T-cell (primary cell): ENCODE measurements around the gene ENDOV. TPM values are rescaled to one million over a fixed set of nuclear protein-coding genes. Genes with fewer than 3 reads are reported as not detected.

Experiments
- ATAC-seq, 4 experiments: fragments of 200-7000 bp in 3 of 4; fragments of 150-1000 bp in 1 of 4; cut with Tn5 transposase; replicated peaks in 1 of 4; 1 replicate in 3 of 4; 2 replicates in 1 of 4; pipeline ENCODE4 v1.10.0; 2021; ENCODE audit warnings: moderate library complexity in 3 of 4, mild to moderate bottlenecking in 2 of 4, moderate number of reproducible peaks in 1 of 4
- CTCF ChIA-PET, 2 donors: fragments of 300-600 bp; sonication (Branson Sonifier 250); formaldehyde crosslinking; loops; one replicate each; lab custom pipeline; 2022; ENCODE audit warnings: antibody characterized with exemption in 2 of 2; lab: Charles Lee
- POLR2A ChIA-PET, 2 donors: fragments of 300-600 bp; sonication (Branson Sonifier 250); formaldehyde crosslinking; loops; one replicate each; lab custom pipeline; 2022; ENCODE audit warnings: antibody characterized with exemption in 2 of 2; lab: Charles Lee
- DNase-seq, 35 experiments: peaks; one replicate each; pipeline versions ENCODE4 v3.0.0 to v3.0.0-alpha.2; 2013 to 2023
- H3K27ac ChIP-seq: one replicate; pipeline ENCODE4 v1.5.1; 2013; ENCODE audit warnings: low read length
- H3K27me3 ChIP-seq, 2 experiments: replicated peaks in 1 of 2; 1 replicate in 1 of 2; 2 replicates in 1 of 2; pipeline versions ENCODE4 v1.6.1 to v1.7.0; 2013; ENCODE audit warnings: low read length in 1 of 2, mixed read lengths in 1 of 2; ENCODE audit not compliant: control insufficient read depth in 2 of 2, insufficient read depth in 2 of 2; ENCODE audit errors: extremely low read depth in 1 of 2
- H3K36me3 ChIP-seq, 2 donors: 1 replicate in 1 of 2; 2 replicates in 1 of 2; pipeline versions ENCODE4 v1.6.1 to v1.7.0; 2013; ENCODE audit warnings: low read length in 1 of 2; ENCODE audit not compliant: control insufficient read depth in 2 of 2, insufficient read depth in 1 of 2; ENCODE audit errors: extremely low read depth in 1 of 2
- H3K4me1 ChIP-seq, 2 experiments: 1 replicate in 1 of 2; 2 replicates in 1 of 2; pipeline versions ENCODE4 v1.6.1 to v1.7.0; 2013; ENCODE audit warnings: low read length in 2 of 2, mixed read lengths in 1 of 2; ENCODE audit not compliant: insufficient read depth in 2 of 2, control insufficient read depth in 1 of 2; ENCODE audit errors: extremely low read depth in 1 of 2
- H3K4me3 ChIP-seq, 2 donors: 1 replicate in 1 of 2; 2 replicates in 1 of 2; pipeline versions ENCODE4 v1.5.1 to v1.7.0; 2013; ENCODE audit warnings: mild to moderate bottlenecking in 2 of 2, low read length in 1 of 2, moderate library complexity in 1 of 2; ENCODE audit not compliant: control insufficient read depth in 1 of 2; ENCODE audit errors: extremely low read depth in 1 of 2
- H3K9me3 ChIP-seq: 2 replicates; pipeline ENCODE4 v1.7.0; 2013
- H3K27ac Mint-ChIP-seq, 2 donors: one replicate each; pipeline ENCODE4 v1.8.0; 2020 to 2021; ENCODE audit warnings: mild to moderate bottlenecking in 2 of 2, mixed read lengths in 2 of 2
- H3K27me3 Mint-ChIP-seq, 2 donors: one replicate each; pipeline ENCODE4 v1.8.0; 2021 to 2022; ENCODE audit warnings: mixed read lengths in 2 of 2
- H3K36me3 Mint-ChIP-seq: one replicate; pipeline ENCODE4 v1.8.0; 2021; ENCODE audit warnings: mixed read lengths
- H3K4me1 Mint-ChIP-seq, 3 donors: one replicate each; pipeline ENCODE4 v1.8.0; 2020 to 2022; ENCODE audit warnings: mixed read lengths in 3 of 3, mild to moderate bottlenecking in 1 of 3
- H3K4me3 Mint-ChIP-seq, 3 donors: one replicate each; pipeline ENCODE4 v1.8.0; 2020 to 2022; ENCODE audit warnings: mild to moderate bottlenecking in 3 of 3, mixed read lengths in 3 of 3, moderate library complexity in 3 of 3
- H3K9me3 Mint-ChIP-seq, 3 donors: one replicate each; pipeline ENCODE4 v1.8.0; 2020 to 2022; ENCODE audit warnings: mixed read lengths in 3 of 3
- whole genome bisulfite sequencing: methylation state at CpG from one replicate; pipeline ENCODE4 v1.1.5; 2013; ENCODE audit warnings: missing lambda C conversion rate; ENCODE audit not compliant: insufficient coverage; 5-methylcytosine and 5-hydroxymethylcytosine counted together
- total RNA-seq, 35 experiments: library from RNA in 6 of 35; stranded (reverse) in 6 of 35; fragments of 120-200 nt in 1 of 35; gene quantifications; one replicate each; pipeline versions ENCODE4 v1.2.1 to v1.2.4 and lab custom pipeline; 2013 to 2026

The ENDOV gene
- total RNA-seq, 5 donors from 2014 or later (not counting 1 experiment from before 2014, with no cell fraction given) = 17.1 to 22.2 (median 21.1) TPM

- no peak for DNase-seq
- peaks cover 0 to 3% of the 10 kb centered on the region in 2 experiments for H3K4me1 ChIP-seq
- Mint-ChIP-seq H3K36me3 (peaks cover 75% of the 10 kb centered on the region), H3K9me3 (no peaks in the 10 kb centered on the region), H3K4me1 (peaks cover 0 to 4% (median 3%) of the 10 kb centered on the region in 3 donors), H3K27ac (no peak overlapping the region), H3K27me3 (no peaks in the 10 kb centered on the region), H3K4me3 (no peak overlapping the region)
- CTCF ChIA-PET = no interaction called here
- POLR2A ChIA-PET = no interaction called here
- H3K4me3 ChIP-seq = no peak overlapping the region
- ATAC-seq = no peak
- WGBS = 96% methylated on average over 10 of the region's 14 CpGs
- peaks cover 49 to 97% of the 10 kb centered on the region in 2 donors for H3K36me3 ChIP-seq
- no peaks in the 10 kb centered on the region for H3K9me3 ChIP-seq
- no peaks in the 10 kb centered on the region for H3K27me3 ChIP-seq
- no peak overlapping the region for H3K27ac ChIP-seq
Measured at GRCh38 chr17:80386341-80386740, 28.6 kb upstream of the ENDOV start.

DNA sequence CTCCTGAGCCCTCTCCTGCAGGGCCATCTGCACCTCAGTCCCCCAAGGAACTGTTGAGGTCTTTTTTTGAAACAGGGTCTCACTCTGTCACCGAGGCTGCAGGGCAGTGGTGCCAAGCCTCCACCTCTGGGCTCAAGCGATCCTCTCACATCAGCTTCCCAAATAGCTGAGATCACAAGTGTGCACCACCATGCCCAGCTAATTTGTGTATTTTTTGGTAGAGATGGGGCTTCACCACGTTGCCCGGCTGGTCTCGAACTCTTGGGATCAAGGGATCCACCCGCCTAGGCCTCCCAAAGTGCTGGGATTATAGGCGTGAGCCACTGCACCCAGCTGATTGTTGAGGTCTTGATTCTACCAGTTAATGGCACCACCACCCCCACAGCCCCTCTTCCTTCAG lies 27.9 kb upstream of the ENDOV start:
- Histone ChIP-seq H3K36me3 (peaks cover 45 to 98% of the 10 kb centered on the region in 2 donors), H3K27ac (no peak overlapping the region), H3K27me3 (no peaks in the 10 kb centered on the region), H3K4me1 (peaks cover 0 to 3% of the 10 kb centered on the region in 2 experiments), H3K9me3 (no peaks in the 10 kb centered on the region), H3K4me3 (no peak overlapping the region)
- ATAC-seq (no peak), DNase-seq (no peak)
- CTCF ChIA-PET = no interaction called here
- 100% methylated on average over 6 of the region's 7 CpGs for WGBS
- POLR2A ChIA-PET = no interaction called here
- H3K4me1 Mint-ChIP-seq = peaks cover 0 to 4% (median 3%) of the 10 kb centered on the region in 3 donors
- peaks cover 74% of the 10 kb centered on the region for H3K36me3 Mint-ChIP-seq
- H3K4me3 Mint-ChIP-seq = no peak overlapping the region
- H3K27ac Mint-ChIP-seq = no peak overlapping the region
- no peaks in the 10 kb centered on the region for H3K27me3 Mint-ChIP-seq
- H3K9me3 Mint-ChIP-seq = no peaks in the 10 kb centered on the region

DNA sequence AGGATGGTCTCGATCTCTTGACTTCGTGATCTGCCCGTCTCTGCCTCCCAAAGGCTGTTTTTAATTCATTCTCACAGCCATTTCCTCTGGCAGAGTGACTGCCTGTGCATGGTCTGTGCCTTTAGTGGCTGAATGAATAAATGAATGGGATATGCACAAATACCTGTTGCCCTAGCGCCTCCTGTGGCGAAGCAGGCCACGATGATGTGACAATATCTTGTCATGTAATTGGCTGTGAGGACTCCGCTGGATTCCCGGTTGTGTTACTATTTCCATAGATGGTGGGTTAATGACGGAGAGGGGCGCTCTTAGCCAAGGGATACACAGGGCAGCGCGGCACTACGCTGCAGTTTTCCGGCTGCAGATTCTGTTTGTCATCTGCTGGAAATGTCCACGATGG lies 26.8 kb upstream of the ENDOV start:
- Histone ChIP-seq H3K4me1 (peaks cover 0 to 3% of the 10 kb centered on the region in 2 experiments), H3K27ac (no peak overlapping the region), H3K4me3 (no peak overlapping the region), H3K27me3 (no peaks in the 10 kb centered on the region), H3K36me3 (peaks cover 52 to 96% of the 10 kb centered on the region in 2 donors), H3K9me3 (no peaks in the 10 kb centered on the region)
- ChIA-PET POLR2A (no interaction called here), CTCF (no interaction called here)
- peaks cover 67% of the 10 kb centered on the region for H3K36me3 Mint-ChIP-seq
- DNase-seq (no peak), ATAC-seq (no peak)
- WGBS = 92% methylated on average over 7 of the region's 15 CpGs
- no peak overlapping the region for H3K4me3 Mint-ChIP-seq
- no peak overlapping the region for H3K27ac Mint-ChIP-seq
- H3K4me1 Mint-ChIP-seq = peaks cover 0 to 4% (median 3%) of the 10 kb centered on the region in 3 donors
- H3K27me3 Mint-ChIP-seq = no peaks in the 10 kb centered on the region
- no peaks in the 10 kb centered on the region for H3K9me3 Mint-ChIP-seq

DNA sequence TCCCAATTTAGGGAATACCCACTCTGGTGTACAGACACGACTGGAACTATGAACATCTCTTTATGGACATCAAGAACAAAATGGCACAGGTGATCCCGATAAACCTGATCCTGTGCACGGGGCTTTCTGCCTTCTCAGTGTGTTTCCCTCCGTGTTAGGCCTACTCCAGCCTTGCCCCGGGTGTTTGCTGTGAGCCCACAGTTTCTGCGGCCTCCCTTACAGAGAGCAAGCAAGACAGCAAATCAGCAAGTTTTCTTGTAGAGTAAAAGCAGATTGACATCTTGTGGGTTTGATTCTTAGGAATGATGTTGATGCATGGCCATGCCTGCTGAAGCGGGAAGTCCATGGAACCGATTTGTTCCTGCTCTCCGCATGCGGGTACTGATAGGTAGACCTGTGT lies 26.4 kb upstream of the ENDOV start:
- no peaks in the 10 kb centered on the region for H3K9me3 ChIP-seq
- Mint-ChIP-seq H3K27ac (no peak overlapping the region), H3K4me3 (no peak overlapping the region), H3K9me3 (no peaks in the 10 kb centered on the region), H3K36me3 (peaks cover 66% of the 10 kb centered on the region), H3K27me3 (no peaks in the 10 kb centered on the region), H3K4me1 (peaks cover 0 to 4% (median 3%) of the 10 kb centered on the region in 3 donors)
- peaks cover 55 to 96% of the 10 kb centered on the region in 2 donors for H3K36me3 ChIP-seq
- no peaks in the 10 kb centered on the region for H3K27me3 ChIP-seq
- no peak overlapping the region for H3K4me3 ChIP-seq
- ATAC-seq (no peak), DNase-seq (no peak)
- WGBS = over 99% methylated on average over 10 of the region's 10 CpGs
- ChIA-PET CTCF (no interaction called here), POLR2A (no interaction called here)
- peaks cover 0 to 3% of the 10 kb centered on the region in 2 experiments for H3K4me1 ChIP-seq
- H3K27ac ChIP-seq = no peak overlapping the region

DNA sequence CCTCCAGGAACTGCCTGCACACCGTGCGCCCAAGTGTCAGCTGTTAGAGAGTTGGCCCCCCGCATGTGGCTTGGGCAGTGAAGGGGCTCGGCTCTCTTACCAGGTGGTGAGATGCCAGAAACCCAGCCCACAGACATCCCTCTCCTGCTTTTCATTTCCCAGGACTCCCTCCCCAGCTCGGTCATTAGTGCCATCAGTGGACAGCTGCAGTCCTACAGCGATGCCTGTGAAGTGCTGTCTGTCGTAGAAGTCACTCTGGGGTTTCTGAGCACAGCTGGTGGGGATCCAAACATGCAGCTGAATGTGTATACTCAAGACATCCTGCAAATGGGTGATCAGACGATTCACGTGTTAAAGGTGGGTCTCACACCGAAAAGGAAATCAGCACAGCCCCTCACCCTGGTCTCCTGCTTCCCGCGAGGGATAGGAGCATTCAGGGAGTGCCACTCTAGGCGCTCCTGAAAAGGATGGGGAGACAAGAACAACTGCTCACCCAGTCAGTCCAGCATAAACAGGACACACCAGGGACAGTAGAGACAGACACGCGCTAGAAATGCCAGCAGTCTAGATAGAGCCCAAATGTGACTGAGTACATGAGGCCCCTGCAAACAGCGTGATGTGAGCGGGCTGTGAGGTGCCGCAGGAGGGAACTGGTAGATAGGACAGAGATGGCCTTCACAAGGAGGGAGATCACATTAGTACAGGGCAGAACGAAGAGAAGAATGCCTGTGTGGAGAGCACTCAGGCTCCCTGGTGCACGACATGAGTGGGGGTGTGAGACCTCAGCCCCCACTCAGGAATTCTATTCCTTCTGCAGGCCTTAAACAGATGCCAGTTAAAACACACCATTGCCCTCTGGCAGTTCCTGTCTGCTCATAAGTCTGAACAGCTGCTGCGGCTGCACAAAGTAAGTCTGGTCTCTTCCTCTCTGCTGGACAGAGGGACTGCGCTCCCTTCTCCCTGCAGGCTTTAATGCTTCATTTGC lies 25.7 kb upstream of the ENDOV start:
- Mint-ChIP-seq H3K27ac (no peak overlapping the region), H3K9me3 (no peaks in the 10 kb centered on the region), H3K36me3 (peaks cover 66% of the 10 kb centered on the region), H3K4me1 (no peaks in the 10 kb centered on the region), H3K27me3 (no peaks in the 10 kb centered on the region), H3K4me3 (no peak overlapping the region)
- Histone ChIP-seq H3K9me3 (no peaks in the 10 kb centered on the region), H3K4me3 (no peak overlapping the region), H3K27me3 (no peaks in the 10 kb centered on the region), H3K27ac (no peak overlapping the region), H3K36me3 (peaks cover 55 to 96% of the 10 kb centered on the region in 2 donors), H3K4me1 (peaks cover 0 to 3% of the 10 kb centered on the region in 2 experiments)
- ChIA-PET CTCF (no interaction called here), POLR2A (no interaction called here)
- no peak for ATAC-seq
- DNase-seq = no peak
- WGBS = 98% methylated on average over 14 of the region's 22 CpGs

DNA sequence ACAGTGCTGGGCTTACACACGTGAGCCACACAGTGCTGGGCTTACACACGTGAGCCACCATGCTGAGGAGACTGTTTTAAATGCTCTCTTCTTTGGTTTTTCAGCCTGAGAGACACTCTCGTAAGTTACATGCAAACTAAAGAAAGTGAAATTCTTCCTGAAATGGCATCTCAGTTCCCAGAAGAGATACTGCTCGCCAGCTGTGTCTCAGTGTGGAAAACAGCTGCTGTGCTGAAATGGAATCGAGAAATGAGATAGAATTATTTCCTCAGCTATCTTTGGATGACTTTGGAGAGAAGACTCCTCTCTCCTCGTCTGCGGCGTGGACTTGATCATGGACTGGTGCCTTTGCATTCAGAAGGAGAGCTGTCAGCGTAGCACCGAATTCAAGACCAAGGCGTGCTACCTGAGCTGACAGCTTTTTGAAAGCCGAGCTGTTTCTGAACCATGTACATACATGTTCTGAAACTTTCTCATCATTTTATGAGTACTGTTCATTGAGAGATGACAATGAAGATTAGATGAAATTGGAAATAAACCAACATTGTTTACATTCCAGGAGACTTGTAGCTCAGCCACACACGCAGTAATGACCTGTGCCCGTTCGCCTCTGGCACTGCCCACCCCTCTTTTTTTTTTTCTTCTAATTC lies 21.6 kb upstream of the ENDOV start:
- Mint-ChIP-seq H3K4me1 (peaks cover 3 to 15% (median 11%) of the 10 kb centered on the region in 3 donors), H3K9me3 (no peaks in the 10 kb centered on the region), H3K36me3 (peaks cover 48% of the 10 kb centered on the region), H3K27ac (no peak overlapping the region), H3K4me3 (no peak overlapping the region), H3K27me3 (no peaks in the 10 kb centered on the region)
- H3K9me3 ChIP-seq = no peaks in the 10 kb centered on the region
- ChIA-PET POLR2A (interaction anchor here in 1 of 2 donors (0.6 to 0.7 kb wide), 2 partner anchors 70 to 174 kb away, joined by 3 read pairs; no protein-coding TSS in a partner anchor), CTCF (no interaction called here)
- H3K27ac ChIP-seq = no peak overlapping the region
- DNase-seq (no peak), ATAC-seq (no peak)
- H3K27me3 ChIP-seq = no peaks in the 10 kb centered on the region
- peaks cover 31 to 73% of the 10 kb centered on the region in 2 donors for H3K36me3 ChIP-seq
- 89% methylated on average over 13 of the region's 15 CpGs for WGBS
- no peak overlapping the region for H3K4me3 ChIP-seq
- H3K4me1 ChIP-seq = peaks cover 0 to 4% of the 10 kb centered on the region in 2 experiments
